T-cell (primary cell): Measurements from ENCODE around the gene VAV2. TPM values are rescaled to one million over a fixed set of nuclear protein-coding genes. Genes with fewer than 3 reads are reported as not detected.
"Not testable (repeated sequence)": the region's sequence is repeated elsewhere in the genome, so short reads cannot be mapped to it uniquely, and the experiment has no call there.

Experiments
- ATAC-seq, 4 experiments: fragments of 200-7000 bp in 3 of 4; fragments of 150-1000 bp in 1 of 4; cut with Tn5 transposase; replicated peaks in 1 of 4; 1 replicate in 3 of 4; 2 replicates in 1 of 4; pipeline ENCODE4 v1.10.0; 2021; ENCODE audit warnings: moderate library complexity in 3 of 4, mild to moderate bottlenecking in 2 of 4, moderate number of reproducible peaks in 1 of 4
- CTCF ChIA-PET, 2 donors: fragments of 300-600 bp; sonication (Branson Sonifier 250); formaldehyde crosslinking; loops; one replicate each; lab custom pipeline; 2022; ENCODE audit warnings: antibody characterized with exemption in 2 of 2; lab: Charles Lee
- POLR2A ChIA-PET, 2 donors: fragments of 300-600 bp; sonication (Branson Sonifier 250); formaldehyde crosslinking; loops; one replicate each; lab custom pipeline; 2022; ENCODE audit warnings: antibody characterized with exemption in 2 of 2; lab: Charles Lee
- DNase-seq, 35 experiments: peaks; one replicate each; pipeline versions ENCODE4 v3.0.0 to v3.0.0-alpha.2; 2013 to 2023
- H3K27ac ChIP-seq: one replicate; pipeline ENCODE4 v1.5.1; 2013; ENCODE audit warnings: low read length
- H3K27me3 ChIP-seq, 2 experiments: replicated peaks in 1 of 2; 1 replicate in 1 of 2; 2 replicates in 1 of 2; pipeline versions ENCODE4 v1.6.1 to v1.7.0; 2013; ENCODE audit warnings: low read length in 1 of 2, mixed read lengths in 1 of 2; ENCODE audit not compliant: control insufficient read depth in 2 of 2, insufficient read depth in 2 of 2; ENCODE audit errors: extremely low read depth in 1 of 2
- H3K36me3 ChIP-seq, 2 donors: 1 replicate in 1 of 2; 2 replicates in 1 of 2; pipeline versions ENCODE4 v1.6.1 to v1.7.0; 2013; ENCODE audit warnings: low read length in 1 of 2; ENCODE audit not compliant: control insufficient read depth in 2 of 2, insufficient read depth in 1 of 2; ENCODE audit errors: extremely low read depth in 1 of 2
- H3K4me1 ChIP-seq, 2 experiments: 1 replicate in 1 of 2; 2 replicates in 1 of 2; pipeline versions ENCODE4 v1.6.1 to v1.7.0; 2013; ENCODE audit warnings: low read length in 2 of 2, mixed read lengths in 1 of 2; ENCODE audit not compliant: insufficient read depth in 2 of 2, control insufficient read depth in 1 of 2; ENCODE audit errors: extremely low read depth in 1 of 2
- H3K4me3 ChIP-seq, 2 donors: 1 replicate in 1 of 2; 2 replicates in 1 of 2; pipeline versions ENCODE4 v1.5.1 to v1.7.0; 2013; ENCODE audit warnings: mild to moderate bottlenecking in 2 of 2, low read length in 1 of 2, moderate library complexity in 1 of 2; ENCODE audit not compliant: control insufficient read depth in 1 of 2; ENCODE audit errors: extremely low read depth in 1 of 2
- H3K9me3 ChIP-seq: 2 replicates; pipeline ENCODE4 v1.7.0; 2013
- H3K27ac Mint-ChIP-seq, 2 donors: one replicate each; pipeline ENCODE4 v1.8.0; 2020 to 2021; ENCODE audit warnings: mild to moderate bottlenecking in 2 of 2, mixed read lengths in 2 of 2
- H3K27me3 Mint-ChIP-seq, 2 donors: one replicate each; pipeline ENCODE4 v1.8.0; 2021 to 2022; ENCODE audit warnings: mixed read lengths in 2 of 2
- H3K36me3 Mint-ChIP-seq: one replicate; pipeline ENCODE4 v1.8.0; 2021; ENCODE audit warnings: mixed read lengths
- H3K4me1 Mint-ChIP-seq, 3 donors: one replicate each; pipeline ENCODE4 v1.8.0; 2020 to 2022; ENCODE audit warnings: mixed read lengths in 3 of 3, mild to moderate bottlenecking in 1 of 3
- H3K4me3 Mint-ChIP-seq, 3 donors: one replicate each; pipeline ENCODE4 v1.8.0; 2020 to 2022; ENCODE audit warnings: mild to moderate bottlenecking in 3 of 3, mixed read lengths in 3 of 3, moderate library complexity in 3 of 3
- H3K9me3 Mint-ChIP-seq, 3 donors: one replicate each; pipeline ENCODE4 v1.8.0; 2020 to 2022; ENCODE audit warnings: mixed read lengths in 3 of 3
- WGBS: methylation state at CpG from one replicate; pipeline ENCODE4 v1.1.5; 2013; ENCODE audit warnings: missing lambda C conversion rate; ENCODE audit not compliant: insufficient coverage; 5-methylcytosine and 5-hydroxymethylcytosine counted together
- total RNA-seq, 35 experiments: library from RNA in 6 of 35; stranded (reverse) in 6 of 35; fragments of 120-200 nt in 1 of 35; gene quantifications; one replicate each; pipeline versions ENCODE4 v1.2.1 to v1.2.4 and lab custom pipeline; 2013 to 2026

VAV2 gene
- total RNA-seq, 5 donors from 2014 or later (not counting 1 experiment from before 2014, with no cell fraction given): 1.2 to 7.5 (median 4.9) TPM

DNA sequence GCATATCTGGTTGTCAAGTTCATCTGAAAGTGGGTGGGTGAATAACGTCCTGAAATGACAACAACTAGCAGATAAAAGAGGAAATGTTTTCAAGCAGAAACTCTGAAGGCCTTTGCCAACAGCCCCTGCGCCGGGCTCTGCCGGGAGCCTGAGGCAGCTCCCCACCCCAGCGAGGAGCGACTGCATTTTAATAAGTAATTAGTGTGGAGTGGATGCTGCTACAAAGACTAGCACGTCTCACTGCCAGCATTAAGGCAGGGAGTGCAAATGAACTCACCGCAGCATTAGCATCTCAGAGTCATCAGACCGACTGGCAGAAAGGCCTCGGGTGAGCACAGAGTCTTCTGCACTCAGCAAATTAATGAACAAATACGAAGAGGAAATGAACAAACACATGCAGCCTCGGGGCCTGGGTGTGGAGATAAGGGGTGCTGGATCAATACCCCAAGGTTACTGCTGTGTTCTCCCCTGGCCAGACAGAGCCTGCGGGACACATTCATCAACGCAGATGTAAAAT lies 63.8 kb downstream of the VAV2 start:
- DNase-seq (no peak), ATAC-seq (no peak)
- no peak overlapping the region for H3K27ac ChIP-seq
- H3K4me3 ChIP-seq: no peak overlapping the region
- Mint-ChIP-seq H3K4me3 (no peak overlapping the region), H3K9me3 (no peaks in the 10 kb centered on the region), H3K27me3 (no peaks in the 10 kb centered on the region), H3K27ac (no peak overlapping the region), H3K4me1 (no peaks in the 10 kb centered on the region), H3K36me3 (no peaks in the 10 kb centered on the region)
- H3K27me3 ChIP-seq: no peaks in the 10 kb centered on the region
- H3K36me3 ChIP-seq: no peaks in the 10 kb centered on the region
- ChIA-PET CTCF (no interaction called here), POLR2A (no interaction called here)
- no peaks in the 10 kb centered on the region for H3K4me1 ChIP-seq
- WGBS: 94% methylated on average over 11 of the region's 14 CpGs
- H3K9me3 ChIP-seq: no peaks in the 10 kb centered on the region

DNA sequence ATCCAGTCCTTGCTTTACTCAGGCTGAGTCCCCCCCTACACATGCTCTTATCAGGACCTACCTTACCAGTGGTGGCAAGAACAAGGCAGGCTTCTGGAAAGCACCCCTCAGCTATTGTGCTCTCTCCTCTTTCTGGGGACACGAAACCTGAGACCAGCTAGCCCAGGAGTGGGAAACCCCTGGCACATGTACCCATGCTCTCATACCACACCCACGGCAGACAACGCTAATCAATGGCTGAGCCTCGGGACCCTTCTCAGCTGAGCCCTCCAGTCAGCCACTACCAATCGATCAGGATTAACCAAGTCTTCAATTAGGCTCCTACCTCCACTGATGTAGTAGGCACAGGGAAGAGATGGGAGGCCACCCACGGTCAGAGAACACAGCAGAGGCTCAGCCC lies 65.1 kb downstream of the VAV2 start:
- Histone ChIP-seq H3K27me3 (peaks cover 0 to 3% of the 10 kb centered on the region in 2 experiments), H3K27ac (no peak overlapping the region), H3K9me3 (no peaks in the 10 kb centered on the region), H3K4me3 (no peak overlapping the region), H3K36me3 (no peaks in the 10 kb centered on the region), H3K4me1 (no peaks in the 10 kb centered on the region)
- POLR2A ChIA-PET: no interaction called here
- H3K4me3 Mint-ChIP-seq: no peak overlapping the region
- no peak for DNase-seq
- ATAC-seq: no peak
- no peaks in the 10 kb centered on the region for H3K9me3 Mint-ChIP-seq
- H3K27me3 Mint-ChIP-seq: no peaks in the 10 kb centered on the region
- CTCF ChIA-PET: no interaction called here
- WGBS: 56% methylated on average over 1 of the region's 6 CpGs
- no peaks in the 10 kb centered on the region for H3K4me1 Mint-ChIP-seq
- no peak overlapping the region for H3K27ac Mint-ChIP-seq
- no peaks in the 10 kb centered on the region for H3K36me3 Mint-ChIP-seq

DNA sequence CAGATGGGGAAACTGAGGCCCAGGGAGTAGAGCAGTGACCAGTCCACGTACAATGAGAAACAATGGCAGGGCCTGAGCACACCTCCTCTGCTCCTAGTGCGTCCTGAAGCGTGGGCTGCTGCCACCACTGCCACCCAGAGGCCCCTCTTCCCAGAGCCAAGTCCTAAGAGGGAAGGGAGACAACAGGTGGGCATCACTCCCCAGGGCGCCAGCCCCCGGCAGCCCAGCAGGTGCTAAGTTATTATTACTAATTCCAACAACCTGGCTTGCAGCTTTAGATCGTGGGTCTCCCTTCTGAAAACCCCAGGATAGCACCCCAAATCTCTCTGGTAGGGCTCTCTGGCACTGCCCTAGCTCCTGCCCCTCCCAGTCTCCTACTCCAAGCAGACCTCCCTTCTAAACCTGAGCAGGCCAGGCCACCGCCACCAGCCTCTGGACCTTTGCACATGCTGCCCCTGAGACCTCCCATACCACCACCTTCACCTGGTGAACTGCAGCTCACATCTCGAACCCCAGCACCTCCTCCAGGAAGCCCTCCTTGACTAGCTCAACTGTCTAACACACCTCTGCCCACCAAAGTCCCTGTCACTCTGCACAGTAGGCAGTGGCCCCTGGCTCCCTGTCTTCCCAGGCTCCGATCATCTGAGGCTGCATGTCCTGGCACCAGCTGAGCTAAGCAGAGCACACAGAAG lies 65.8 kb downstream of the VAV2 start:
- Histone ChIP-seq H3K27me3 (peaks cover 0 to 4% of the 10 kb centered on the region in 2 experiments), H3K36me3 (no peaks in the 10 kb centered on the region), H3K27ac (no peak overlapping the region), H3K4me3 (no peak overlapping the region), H3K4me1 (no peaks in the 10 kb centered on the region), H3K9me3 (no peaks in the 10 kb centered on the region)
- ChIA-PET POLR2A (no interaction called here), CTCF (no interaction called here)
- Mint-ChIP-seq H3K9me3 (no peaks in the 10 kb centered on the region), H3K27me3 (no peaks in the 10 kb centered on the region), H3K27ac (no peak overlapping the region), H3K4me3 (no peak overlapping the region), H3K4me1 (no peaks in the 10 kb centered on the region), H3K36me3 (no peaks in the 10 kb centered on the region)
- no peak for DNase-seq
- ATAC-seq: no peak
- WGBS: 90% methylated on average over 7 of the region's 9 CpGs

DNA sequence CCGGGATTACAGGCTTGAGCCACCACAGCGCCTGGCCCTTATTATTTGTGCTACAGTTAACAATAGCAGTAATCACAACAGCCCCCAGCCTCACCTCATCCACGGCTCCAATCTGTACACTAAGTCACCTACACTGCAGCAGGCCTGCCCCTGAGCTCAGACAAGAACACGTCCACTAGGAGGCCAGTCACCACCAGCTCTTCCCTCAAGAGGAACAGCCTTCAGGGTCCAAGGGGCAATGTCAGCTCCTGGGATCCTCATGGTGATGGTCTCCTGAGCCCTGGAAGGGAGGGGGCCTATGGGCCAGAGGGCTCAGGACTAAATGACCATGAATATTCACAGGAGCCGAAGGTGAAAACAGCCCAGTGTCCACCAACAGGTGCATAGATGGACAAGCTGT lies 67.7 kb downstream of the VAV2 start:
- H3K4me1 ChIP-seq: no peaks in the 10 kb centered on the region
- Mint-ChIP-seq H3K4me3 (no peak overlapping the region), H3K4me1 (no peaks in the 10 kb centered on the region), H3K27me3 (no peaks in the 10 kb centered on the region), H3K27ac (no peak overlapping the region), H3K9me3 (no peaks in the 10 kb centered on the region), H3K36me3 (no peaks in the 10 kb centered on the region)
- H3K36me3 ChIP-seq: no peaks in the 10 kb centered on the region
- ChIA-PET POLR2A (no interaction called here), CTCF (no interaction called here)
- H3K27ac ChIP-seq: no peak overlapping the region
- peaks cover 0 to 4% of the 10 kb centered on the region in 2 experiments for H3K27me3 ChIP-seq
- DNase-seq: no peak
- H3K9me3 ChIP-seq: no peaks in the 10 kb centered on the region
- H3K4me3 ChIP-seq: no peak overlapping the region
- ATAC-seq: no peak
- 87% methylated on average over 5 of the region's 5 CpGs for WGBS

DNA sequence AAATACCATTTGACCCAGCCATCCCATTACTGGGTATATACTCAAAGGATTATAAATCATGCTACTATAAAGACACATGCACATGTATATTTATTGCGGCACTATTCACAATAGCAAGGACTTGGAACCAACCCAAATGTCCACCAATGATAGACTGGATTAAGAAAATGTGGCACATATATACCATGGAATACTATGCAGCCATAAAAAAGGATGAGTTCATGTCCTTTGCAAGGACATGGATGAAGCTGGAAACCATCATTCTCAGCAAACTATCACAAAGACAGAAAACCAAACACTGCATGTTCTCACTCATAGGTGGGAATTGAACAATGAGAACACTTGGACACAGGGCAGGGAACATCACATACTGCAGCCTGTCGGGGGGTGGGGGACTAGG lies 68.5 kb downstream of the VAV2 start:
- H3K27ac Mint-ChIP-seq, DNase-seq, H3K4me1 ChIP-seq, CTCF ChIA-PET, H3K27ac ChIP-seq, POLR2A ChIA-PET, H3K27me3 ChIP-seq, H3K9me3 ChIP-seq, H3K36me3 ChIP-seq, H3K36me3 Mint-ChIP-seq, H3K4me3 ChIP-seq, H3K4me1 Mint-ChIP-seq, H3K9me3 Mint-ChIP-seq, ATAC-seq, H3K27me3 Mint-ChIP-seq, H3K4me3 Mint-ChIP-seq: not testable (repeated sequence)
- 80% methylated on average over 1 of the region's 2 CpGs for WGBS

DNA sequence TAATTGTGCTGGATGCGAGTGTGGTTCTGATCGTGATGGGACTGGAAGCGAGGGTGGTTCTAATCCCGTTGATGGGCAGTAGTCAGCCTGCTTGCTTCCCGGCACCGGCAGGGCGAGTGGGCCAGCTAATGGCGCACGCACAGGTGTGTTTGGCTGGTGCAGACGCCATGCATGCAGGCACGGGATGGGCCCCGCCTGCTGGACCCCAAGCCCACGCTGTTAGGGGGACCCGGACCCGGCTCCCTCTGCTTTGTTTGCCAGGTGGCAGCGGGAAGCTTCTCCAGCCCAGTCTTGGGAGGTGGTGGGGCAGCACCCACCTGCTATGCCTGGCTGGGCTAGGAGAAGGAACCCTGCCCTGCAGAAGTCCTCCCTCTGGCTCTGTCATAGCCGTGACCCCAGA lies 70.3 kb downstream of the VAV2 start:
- CTCF ChIA-PET: no interaction called here
- Histone ChIP-seq H3K9me3 (no peaks in the 10 kb centered on the region), H3K4me1 (no peaks in the 10 kb centered on the region), H3K27me3 (peaks cover 0 to 10% of the 10 kb centered on the region in 2 experiments), H3K36me3 (no peaks in the 10 kb centered on the region), H3K27ac (no peak overlapping the region), H3K4me3 (no peak overlapping the region)
- DNase-seq: no peak
- H3K9me3 Mint-ChIP-seq: no peaks in the 10 kb centered on the region
- WGBS: 93% methylated on average over 16 of the region's 17 CpGs
- H3K4me1 Mint-ChIP-seq: no peaks in the 10 kb centered on the region
- ATAC-seq: no peak
- H3K36me3 Mint-ChIP-seq: no peaks in the 10 kb centered on the region
- POLR2A ChIA-PET: interaction anchor here in 1 of 2 donors (0.5 kb wide), 1 partner anchor 23 kb away, joined by 5 read pairs; no protein-coding TSS in a partner anchor
- H3K27ac Mint-ChIP-seq: no peak overlapping the region
- H3K4me3 Mint-ChIP-seq: no peak overlapping the region
- peaks cover 0 to 8% of the 10 kb centered on the region in 2 donors for H3K27me3 Mint-ChIP-seq
